ENCODE measurements around the gene MYMX.

GRCh38 chr6:44238687-44239350, 22.1 kb downstream of the MYMX start:
- no peak for TF ChIP-seq CTCF (IDR thresholded peaks at IDR 0.05; ENCODE audit: low read depth, low read length, missing input control)
- TF ChIP-seq YY1 (IDR thresholded peaks at IDR 0.05), result no peak
- TF ChIP-seq TAF1 (conservative IDR thresholded peaks at IDR 0.05), result no peak

Measured in liver (tissue), 3 donors.